GM21381 (cell line): ENCODE results near the gene PTPN5.

ENCODE experiments used
- ATAC-seq: cut with Tn5 transposase; IDR thresholded peaks from one replicate; pipeline ENCODE4 v1.9.1; 2021; ENCODE audit warnings: mild to moderate bottlenecking, moderate library complexity; ENCODE audit not compliant: unreplicated experiment

Gene PTPN5

DNA sequence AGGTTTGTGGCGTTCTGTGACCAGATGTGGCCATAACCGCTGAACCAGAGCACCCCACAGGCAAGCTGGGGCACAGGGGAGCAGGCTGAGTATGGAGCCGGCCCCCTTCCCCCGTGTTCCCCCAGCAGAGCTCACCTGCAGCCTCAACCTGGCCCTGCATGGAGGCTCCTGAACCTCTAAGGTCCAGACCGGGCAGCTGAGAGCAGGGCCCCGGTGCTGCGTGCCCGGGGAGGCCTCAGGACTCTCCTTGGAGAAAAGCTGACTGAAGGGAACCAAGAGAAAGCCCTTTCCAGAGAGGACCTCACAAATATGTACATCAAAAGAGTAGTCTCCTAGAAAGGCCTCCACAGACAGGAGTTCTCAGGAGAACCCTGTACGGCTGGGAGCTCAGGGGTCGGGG is 48.2 kb downstream of the PTPN5 start:
- no peak for ATAC-seq

DNA sequence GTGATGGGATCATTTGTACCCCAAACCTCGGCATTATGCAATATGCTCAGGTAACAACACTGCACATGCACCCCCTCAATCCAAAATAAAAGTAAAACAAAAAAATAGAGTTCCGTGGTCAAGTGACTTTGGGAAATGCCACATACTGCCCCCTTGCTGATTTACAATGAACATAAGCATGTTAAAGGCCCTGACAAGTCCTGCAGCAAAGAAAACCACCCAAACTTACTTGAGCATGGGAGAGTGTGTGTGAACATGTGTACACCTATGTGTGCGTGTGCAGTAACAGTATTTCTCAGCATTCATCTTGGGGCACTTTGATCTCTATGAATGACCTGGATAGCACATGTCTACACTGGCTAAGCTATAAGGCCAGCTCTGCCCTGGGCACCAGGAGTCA is 49.8 kb downstream of the PTPN5 start:
- no peak for ATAC-seq

DNA sequence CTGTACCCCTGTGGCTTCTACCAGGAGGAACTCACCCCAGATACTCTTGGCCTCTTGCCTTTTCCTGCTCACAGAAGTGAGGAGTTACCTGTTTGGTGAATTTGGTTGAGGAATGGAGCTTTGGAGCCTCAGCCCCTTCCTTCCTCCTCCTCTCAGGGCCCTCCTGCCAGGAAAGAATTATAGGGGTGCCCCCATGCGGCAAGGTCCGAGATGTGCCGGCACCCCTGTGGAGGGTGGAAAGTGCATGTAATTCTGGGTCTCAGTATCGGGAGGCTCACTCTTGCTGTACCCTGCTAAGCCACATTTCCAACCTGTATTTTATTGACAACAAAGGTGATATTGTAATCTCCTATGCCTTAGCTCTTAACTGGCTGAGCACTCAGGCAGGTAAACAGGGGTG is 51.9 kb downstream of the PTPN5 start:
- ATAC-seq = no peak

DNA sequence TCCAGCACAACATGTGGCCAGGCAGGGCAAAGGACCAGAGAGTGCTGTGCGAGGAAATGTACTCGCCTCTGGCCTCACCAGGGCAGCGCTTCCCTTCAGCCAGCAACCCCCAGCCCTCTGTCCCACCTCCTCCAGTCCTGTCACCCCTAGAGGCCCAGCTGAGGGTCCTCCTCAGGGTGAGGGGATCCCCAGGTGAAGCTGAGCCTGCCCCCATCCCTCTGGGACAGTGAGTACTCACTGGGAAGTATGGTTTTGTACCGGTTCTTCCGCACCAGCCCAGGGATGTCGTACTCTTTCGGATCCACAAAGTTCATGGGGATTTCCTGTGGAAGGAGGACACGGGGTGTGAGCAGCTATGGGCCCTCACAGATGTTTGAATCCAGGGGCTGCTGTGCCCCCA is 54.0 kb downstream of the PTPN5 start:
- ATAC-seq = no peak

DNA sequence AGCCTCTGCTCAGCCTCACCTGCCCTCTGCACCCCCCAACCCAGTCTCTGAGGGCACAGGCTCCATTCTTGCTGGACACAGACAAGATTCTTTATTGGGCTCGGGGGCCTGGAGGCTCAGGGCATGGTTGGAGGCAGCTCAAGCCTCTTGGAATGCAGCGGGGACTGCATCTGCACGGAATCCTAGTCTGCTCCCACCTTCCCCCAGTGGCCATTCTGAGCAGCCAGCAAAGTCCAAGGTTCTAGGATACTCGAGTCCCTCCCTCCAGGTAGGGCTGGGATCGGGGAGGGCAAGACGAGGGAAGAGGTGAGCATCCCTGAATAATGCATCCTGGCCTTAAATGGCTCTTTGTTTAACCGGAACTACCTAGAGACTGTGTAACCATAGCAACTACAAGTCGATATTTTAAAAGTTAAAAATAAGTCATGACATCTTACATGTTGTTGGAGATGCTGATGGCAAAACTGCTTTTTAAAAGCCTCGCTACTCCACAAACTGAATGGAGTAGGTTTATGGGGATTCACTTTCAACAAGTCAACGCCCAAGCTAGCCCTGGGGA is 54.9 kb downstream of the PTPN5 start:
- ATAC-seq = no peak

DNA sequence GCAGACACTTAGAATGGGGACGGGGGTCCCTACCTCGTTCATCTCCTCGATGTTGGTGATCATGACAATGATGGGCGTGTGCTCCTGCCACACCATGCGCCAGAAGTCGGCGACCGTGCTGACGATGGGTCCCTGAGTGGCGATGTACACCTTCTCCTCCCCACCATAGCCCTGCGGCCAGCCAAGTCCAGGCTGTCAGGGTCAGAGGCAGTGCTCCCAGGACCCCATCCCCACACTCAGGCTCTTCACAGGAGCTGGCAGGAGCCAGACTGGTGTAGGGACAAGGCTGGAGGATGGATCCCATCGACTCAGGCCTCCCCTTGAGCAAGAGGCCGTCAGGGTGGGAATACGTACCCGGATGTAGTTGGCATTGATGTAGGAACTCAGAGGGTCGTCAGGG is 58.4 kb downstream of the PTPN5 start:
- no peak for ATAC-seq

DNA sequence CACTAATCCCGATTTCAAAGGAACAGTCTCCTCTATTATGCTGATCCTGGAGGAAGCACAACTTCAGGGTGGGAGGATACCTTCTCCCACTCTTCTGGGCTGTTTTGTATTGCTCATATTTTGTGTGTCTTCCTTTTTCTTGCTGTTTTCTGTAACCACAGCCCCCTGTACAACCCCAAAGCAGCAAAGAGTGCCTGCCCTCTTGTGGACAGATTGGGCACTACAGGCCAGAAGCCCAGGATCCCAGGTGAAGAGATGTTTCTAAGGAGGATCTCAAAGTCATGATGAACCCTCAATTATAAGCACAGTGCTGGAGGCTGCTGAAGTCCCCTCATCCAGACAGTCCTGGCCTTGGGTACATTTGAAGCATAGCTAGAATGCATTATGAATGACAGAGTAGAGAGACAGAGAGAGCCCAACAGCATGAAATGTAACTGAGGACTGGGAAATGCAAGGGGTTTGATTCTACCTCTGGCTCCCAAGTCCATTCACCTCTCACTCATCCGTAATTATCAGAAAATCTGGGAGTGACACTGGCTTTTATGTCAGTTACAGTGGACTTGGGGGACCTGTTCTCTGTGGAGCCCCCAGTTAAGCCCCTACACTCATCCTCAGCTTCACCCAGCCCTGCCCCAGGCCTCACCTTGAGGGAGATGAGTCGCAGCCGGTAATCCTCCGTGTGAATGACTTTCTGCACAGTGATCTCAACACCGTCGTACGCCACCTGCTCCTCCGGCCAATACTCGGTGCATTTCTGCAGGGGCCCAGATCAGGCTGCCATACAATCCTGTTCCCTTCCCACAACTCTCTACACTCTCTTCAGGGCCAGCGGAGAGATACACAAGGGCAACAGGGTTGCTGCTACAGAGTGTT is 59.4 kb downstream of the PTPN5 start:
- no peak for ATAC-seq

DNA sequence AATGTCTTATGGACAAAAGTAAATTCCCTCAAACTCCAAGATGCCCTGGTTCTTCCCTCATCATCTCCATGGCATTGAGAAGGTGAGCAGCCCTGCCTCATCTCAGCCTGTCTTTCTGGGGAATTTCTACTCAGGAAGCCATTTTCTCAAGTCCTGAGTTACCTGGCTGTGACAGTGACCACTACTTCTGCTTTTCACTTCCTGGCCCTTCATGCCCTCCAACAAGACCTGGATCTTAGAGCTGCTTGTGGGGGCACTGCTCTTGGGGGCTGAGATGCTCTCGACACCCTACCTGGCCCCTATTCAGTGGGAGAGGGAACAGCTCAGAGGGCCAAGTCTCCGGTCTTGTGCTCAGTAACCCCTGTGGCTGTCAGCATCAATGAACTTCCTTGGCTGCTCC is 60.2 kb downstream of the PTPN5 start:
- ATAC-seq = no peak

DNA sequence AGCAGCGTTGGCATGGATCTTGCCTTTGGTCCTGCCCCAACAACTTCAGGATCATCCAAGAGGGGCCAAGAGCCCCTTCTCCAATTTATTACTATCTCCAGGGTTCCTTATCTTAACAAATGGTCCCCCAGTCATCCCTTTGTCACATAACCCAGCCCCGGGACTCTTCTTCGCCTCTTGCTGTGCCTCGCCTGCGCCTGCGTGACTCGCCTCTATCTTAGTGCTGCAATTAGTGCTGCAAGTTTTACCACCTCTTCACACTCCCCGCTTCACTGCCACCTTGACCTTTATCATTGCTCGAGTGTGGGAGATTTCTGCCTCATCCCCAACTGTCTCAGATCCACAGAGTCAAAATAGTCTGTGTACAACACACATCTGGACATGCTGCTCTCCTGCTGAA is 61.6 kb downstream of the PTPN5 start:
- ATAC-seq = no peak

DNA sequence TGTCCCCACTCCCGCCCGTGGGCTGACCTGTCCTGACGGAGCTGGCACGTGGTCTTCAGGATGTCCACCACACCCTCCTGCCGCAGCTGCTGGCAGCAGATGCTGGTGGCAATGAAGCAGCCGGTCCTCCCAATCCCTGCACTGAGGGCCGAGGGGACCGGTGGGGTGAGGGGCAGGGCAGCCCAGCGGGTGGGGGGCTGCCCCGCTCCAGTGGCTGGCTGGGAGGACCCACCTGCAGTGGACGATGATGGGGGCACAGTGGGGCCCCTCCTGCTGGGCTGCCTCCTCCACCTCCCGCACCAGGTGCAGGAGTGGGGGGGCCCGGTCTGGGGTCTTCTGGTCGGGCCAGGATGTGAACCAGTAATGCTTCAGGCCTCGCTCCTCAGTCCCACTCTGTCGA is 62.2 kb downstream of the PTPN5 start:
- ATAC-seq = no peak

DNA sequence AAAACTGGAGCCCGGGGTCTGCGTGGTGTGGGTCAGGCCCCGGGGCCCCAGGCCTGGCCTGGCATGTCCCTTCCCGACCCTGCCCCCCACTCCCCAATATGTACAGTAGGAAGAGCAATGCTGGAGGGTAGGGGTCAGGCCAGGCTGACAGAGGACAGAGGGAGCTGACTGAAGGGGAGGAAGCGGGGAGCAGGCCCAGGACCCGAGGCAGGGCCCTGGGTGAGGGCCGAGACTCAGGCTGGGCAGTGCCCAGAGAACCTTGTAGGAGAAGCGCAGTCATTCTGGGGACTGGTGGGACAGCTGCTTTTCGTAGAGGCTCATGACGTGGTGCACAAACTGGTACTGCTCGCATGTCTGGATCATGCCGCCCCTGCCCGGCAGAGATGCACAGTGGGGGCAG is 62.9 kb downstream of the PTPN5 start:
- no peak for ATAC-seq

DNA sequence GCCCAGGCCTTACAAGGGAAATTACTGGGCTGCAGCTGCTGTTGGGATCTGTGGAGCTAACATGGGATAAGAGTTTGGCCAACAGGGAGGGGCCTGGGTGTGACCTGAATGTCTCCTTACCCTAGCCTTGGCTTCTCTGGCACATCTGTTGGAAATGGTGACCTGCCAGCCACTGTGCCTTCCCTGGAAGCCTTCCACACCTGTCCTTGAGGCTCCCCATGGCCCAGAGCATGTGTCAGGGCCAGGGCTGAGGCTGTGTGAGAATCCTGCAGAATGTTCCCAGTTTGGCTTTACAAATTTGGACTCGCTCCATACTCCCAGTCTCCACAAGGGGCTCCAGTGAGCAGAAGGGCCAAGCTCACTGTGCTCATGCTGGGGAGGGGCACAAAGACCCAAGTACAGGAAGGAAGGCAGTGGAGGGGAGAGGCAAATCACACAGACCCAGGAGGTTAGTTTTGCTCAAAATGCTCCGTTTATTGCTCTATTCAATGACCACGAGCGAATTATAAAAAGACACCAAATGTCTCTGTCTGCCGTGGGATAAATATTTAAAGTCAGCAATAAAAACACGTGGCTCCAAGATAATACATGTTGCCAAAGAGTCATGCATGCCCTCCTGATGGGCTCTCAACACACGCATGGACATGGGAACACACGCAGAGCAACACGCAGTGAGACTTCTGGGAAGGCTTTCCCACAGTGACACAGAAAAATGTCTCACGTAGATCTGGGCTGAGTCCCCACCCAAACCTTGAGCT is 63.9 kb downstream of the PTPN5 start:
- ATAC-seq = no peak

DNA sequence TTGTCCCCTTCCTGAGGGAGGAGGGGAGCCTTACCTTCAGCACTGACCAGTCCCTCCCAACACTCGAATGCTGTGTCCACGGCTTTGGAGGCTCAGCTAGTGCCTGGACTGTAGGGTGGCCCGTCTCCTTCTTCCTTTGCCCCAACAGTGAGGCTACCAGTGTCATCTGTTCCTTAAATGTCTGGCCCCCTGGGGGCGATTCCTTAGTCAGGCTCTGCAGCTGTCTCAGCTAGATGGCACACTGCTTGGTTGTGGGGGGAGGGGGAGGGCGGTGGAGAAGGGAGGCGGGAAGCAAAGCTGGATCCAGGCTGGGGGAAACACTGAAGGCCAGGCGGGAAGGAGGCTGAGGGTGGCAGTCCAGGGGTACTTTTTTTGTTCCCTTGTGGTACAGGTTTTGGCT is 65.6 kb downstream of the PTPN5 start, which contains the start of gene IGSF22:
Gene IGSF22, minus strand, starts transcription at position 149 of the 400 bp plus-strand sequence. CDS start 1,952 bp downstream, outside the sequence.
- ATAC-seq = no peak

DNA sequence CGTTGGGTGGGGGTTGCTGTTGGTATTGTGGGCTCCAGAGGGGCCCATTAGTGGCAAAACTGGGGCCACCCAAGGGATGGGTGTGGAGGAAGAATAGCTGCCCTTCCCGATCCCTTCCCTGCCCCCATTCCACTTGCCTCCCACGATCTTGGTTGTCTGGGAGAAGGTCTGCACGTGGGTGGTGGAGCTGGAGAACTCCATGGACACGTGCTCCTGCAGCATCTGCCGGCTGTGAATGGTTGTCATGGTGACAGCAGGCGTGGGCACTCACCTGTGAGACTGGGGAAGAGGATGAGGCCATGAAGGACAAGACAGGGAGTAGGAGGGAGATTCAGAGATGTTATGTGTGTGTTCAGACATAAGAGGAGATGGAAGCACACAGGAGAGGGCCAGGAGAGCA is 67.6 kb downstream of the PTPN5 start:
- no peak for ATAC-seq

DNA sequence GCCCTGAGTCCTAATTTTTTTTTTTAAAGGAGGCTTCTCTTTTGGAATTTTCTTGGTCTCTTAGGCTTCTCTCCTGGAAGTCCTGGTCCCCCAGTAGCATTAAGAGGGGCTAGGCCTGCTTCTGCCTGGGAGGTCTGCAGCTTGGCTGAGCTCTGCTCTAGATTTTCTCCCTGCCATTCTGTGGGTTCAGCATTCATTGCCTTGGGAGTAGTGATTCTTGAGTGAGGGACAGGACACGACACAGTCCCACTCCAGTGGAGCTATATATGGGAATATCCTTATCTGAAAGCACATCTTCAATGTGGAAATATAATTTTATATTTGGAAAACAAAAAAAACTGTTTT is 69.3 kb downstream of the PTPN5 start:
- ATAC-seq = no peak

DNA sequence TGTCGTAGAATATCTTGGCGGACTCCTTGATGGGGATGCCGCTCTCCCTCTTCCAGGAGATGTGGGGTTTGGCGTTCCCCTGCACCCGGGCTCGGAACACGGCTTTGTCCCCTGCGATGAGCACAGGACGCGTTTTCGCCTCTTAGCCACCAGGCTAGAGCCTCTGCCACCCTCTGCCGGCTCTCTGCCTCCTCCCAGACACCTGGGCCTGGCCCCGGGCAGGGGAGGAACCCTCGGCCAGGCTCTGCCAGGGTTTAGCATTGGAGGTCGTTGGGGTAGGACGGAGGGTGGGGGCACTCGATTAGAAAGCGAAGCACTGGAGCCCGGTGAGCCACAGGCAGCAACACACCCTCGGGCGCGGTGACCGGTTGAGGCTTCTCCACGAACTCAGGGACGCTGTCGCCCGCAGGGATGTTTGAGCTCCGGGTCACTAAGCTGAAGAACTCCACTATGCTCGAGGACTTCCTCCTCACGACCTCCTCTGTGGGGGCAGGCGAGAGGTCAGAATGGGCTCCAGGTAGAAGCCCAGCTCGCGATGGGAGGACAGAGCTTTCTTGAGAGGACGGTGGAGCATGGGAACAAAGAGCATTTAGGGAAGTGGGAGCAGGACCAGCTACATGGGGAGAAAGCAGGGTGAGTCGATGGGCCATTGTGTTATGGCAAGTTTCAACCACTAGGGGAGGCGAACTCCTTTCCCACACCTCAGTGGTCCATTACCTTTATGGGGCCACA is 69.9 kb downstream of the PTPN5 start:
- ATAC-seq = peak; percentile 63

DNA sequence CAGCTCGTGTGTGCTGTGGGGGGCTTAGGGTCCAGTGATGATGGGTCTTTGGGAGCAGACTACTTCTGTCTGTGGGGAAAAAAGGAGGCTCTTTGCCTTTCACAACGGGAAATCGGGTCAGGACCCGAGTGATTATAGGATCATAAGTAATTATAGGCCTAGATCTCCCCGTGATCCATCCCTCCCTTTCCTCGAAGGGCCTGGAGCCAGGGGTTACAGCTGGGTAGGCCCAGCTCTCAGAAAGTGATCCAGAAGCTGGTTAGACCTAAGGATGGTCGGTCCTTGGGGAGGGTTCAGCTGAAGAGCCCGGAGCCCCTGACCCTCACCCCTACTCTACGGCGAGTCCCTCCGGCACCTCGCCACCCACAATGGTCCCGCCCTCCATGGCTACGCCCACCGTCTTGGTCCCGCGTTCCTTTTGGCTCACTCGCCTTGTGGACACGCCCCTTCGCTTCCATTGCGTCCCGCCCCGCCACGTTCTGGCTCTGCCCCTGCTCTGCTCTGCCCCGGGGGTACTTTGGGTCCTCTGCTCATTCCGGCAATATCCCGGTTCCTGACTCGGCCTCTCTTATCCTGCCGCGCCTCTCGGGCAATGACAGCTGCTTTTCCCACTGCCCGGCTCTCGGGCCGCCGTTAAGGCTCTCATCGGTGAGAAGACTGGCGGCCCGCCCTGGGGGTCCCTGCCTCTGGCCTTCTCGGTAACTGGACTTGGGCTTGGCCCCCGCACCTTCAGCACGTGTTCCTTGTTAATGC is 70.6 kb downstream of the PTPN5 start:
- ATAC-seq = peak; percentile 69

DNA sequence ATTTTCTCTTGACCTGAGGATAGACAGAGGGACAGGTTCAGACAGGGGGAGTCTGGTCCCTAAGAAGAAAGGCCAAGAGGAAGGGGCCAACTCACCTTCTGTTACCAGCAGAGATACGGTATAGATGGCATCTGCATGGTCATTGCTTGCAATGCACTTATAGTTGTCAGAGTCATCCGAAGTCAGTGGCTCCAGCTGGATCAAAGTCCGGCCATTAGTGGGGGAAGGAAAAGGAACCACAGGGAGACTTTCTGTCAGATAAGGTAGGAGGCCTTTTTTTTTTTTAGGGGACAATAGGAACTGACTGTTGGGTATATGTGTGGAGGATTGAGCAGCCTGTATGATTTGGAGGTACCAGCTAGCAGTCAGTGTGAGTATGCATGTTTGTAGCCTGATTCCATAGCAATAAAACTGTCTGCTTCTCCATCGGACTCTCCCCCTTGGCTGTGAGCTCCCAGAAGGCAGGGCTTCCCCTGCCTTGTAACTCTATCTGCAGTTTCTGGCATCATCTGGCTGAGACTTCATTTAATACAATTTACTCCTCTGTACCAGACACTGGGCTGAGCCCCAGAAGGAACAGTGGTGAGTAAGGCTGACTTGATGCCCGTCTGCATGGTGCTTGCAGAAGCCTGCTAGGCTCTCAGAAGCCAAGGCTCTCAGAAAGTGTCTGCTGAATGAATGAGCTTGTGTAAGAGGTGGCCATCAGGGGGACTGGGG is 71.3 kb downstream of the PTPN5 start:
- no peak for ATAC-seq

DNA sequence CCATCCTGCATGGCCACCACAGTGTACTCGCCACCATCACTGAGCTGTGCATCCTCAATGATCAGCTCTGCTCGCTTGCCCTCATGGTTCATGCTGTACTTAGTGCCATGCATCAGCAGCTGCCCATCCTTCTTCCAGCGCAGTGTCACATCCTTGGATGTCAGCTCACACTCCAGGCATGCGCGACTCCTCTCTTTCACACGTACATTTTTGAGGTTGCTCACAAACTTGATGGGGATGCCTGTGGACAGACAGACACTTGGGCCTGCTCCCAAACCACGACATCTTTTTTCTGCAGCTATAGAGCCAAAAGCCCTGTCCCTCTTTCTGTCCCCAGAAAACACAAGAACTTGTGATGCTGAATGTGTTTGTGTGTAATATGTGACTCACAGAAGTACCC is 76.1 kb downstream of the PTPN5 start:
- ATAC-seq = no peak

DNA sequence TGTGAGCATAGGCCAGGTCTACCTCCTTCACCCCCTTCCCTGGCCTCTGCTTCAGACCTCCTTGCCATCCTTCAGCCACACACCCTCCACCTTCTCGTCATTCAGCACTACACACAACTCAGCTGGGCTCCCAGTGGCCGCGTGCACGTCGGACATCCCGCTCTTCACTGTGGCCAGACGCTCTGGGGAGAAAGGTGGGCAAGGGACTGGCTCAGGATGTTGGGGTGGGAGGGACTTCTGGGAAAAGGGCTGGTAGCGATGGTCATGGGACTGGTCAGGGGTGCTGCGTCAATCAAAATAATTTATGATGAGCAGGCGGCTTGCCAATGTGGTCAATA is 77.2 kb downstream of the PTPN5 start:
- no peak for ATAC-seq
